ENCODE data around the gene SLAMF6.
A peak's percentile ranks its signal among the peaks of the same experiment; 100 is the strongest.
"Not testable (repeated sequence)": the region's sequence is repeated elsewhere in the genome, so short reads cannot be mapped to it uniquely, and the experiment has no call there.

Gene SLAMF6

DNA sequence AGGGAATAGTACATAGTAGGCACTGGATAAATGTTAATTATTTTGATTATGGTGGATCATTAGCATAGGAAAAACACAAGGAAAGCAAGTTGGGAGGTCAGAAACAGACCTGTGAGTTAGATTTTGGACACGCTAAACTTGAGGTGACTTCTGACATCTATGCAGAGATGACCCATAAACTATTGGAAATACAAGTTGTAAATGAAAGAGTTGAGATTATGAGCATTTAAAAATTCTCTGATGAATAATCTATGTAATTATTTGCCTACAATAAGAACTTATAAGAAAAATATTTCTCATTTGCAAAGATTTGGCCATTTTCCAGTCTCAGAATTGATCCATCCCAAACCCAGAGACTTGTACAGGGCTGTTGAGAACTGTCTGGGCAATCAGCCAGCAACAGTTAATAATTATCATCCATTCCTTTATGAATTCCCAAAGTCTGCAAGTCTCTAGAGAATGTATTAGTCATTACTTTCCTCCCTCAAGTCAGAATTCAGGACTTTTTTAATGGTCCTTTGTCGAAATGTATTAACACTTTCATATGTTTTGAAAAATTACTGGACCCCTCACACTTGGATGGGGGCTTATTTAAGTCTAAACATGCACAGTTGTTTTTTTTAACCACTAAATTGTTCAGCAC, 19.4 kb upstream of the SLAMF6 start:
- DNase-seq (ENCODE audit: low read depth) = no peak

- no peak for DNase-seq (ENCODE audit: low read depth)
Observed at GRCh38 chr1:160541622-160542302, 18.7 kb upstream of the SLAMF6 start.

DNA sequence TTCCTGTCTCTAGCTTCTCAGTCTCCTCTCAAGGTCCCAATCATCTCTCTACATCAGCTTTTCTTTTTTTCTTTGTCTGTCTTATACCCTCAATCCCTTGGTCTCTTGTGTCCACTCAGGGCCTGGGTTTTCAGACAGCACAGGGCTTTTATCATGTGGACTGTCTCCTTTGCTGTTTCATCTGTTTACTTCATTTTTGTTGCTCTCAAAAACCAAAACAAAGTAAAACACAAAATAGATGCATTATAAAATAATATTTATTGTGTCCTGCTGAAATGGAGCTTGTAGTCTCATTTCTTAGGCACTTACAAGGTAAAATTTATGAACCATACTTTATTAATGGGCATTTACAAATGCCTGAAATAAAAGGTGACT, 17.8 kb upstream of the SLAMF6 start:
- DNase-seq (ENCODE audit: low read depth) = no peak

- peak; percentile 48 for DNase-seq (ENCODE audit: low read depth)
Observed at GRCh38 chr1:160539990-160540858, 17.2 kb upstream of the SLAMF6 start.

DNA sequence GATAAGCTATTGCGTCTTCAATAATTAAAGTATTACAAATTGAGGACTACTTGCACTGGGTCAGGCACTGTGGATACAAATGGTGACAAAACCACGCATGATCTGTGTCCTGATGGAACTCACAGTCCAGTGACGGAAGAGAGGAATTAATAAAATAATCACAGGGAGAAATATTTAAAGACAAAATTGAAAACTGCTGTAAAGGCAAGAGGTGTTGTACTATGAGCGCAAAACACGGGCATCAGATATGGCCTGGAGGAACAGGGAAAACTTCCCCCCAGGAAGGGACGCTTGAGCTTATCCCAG, 16.6 kb upstream of the SLAMF6 start:
- DNase-seq (ENCODE audit: low read depth) = no peak

DNA sequence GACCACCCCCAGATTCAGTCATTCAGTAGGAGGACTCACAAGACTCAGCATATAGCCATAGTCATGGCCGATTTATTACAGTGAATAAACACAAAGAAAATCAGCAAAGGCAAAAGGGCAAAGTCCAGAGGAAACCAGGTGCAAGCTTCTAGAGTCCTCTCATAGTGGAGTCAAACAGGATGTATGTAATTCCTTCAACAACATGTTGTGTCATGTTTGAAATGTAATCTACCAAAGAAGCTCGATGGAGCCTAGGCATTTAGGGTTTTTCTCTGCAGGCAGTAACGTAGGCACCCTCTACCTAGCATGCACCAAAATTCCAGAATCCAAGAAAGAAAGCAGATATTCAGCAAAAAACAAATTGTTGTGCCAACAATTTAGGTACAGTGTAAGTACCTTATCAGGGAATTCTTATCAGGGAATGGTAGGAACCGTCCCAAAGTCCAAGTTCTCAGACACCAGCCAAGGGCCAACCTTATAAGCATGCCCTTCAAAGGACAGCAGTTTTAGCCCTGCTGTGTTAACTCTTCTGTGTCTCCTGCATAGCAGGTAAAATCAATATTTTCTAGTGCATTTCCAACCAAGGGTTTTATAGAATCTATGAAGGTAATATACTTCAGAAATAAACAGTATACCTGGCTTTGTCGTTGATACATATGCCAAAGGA, 16.1 kb upstream of the SLAMF6 start:
- no peak for DNase-seq (ENCODE audit: low read depth)

DNA sequence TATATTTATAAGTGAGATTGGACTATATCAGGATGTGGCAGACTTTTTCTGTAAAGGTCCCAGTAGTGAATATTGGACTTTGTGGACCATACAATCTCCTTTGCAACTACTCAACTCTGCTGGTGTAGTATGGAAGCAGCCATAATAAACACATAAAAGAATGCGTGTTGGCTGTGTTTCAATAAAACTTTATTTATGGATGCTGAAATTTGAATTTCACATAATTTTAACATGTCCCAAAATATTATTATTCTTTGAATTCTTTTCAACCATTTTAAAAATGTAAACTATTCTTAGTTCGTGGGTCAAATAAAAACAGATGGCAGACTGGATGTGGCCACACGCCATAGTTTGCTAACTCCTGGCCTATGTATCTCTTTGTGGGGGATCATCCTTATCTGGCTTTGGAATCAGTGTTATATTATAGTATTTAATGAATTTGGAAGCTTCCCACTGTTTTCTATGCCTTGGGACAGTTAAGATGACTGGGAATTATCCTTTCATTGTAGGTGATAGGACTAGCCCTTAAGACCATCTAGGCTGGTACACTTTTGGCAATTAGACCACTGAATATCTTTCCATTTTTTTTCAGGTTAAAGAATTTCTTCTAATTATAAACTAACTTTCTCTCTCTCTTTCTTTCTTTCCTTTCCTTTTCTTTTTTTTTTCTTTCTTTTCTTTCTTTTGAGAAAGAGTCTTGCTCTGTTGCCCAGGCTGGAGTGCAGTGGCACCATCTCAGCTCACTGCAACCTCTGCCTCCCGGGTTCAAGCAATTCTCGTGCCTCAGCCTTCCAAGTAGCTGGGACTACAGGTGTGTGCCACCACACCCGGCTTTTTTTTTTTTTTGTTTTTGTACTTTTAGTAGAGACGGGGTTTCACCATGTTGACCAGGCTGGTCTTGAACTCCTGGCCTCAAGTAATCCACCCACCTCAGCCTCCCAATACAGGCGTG, 14.9 kb upstream of the SLAMF6 start:
- DNase-seq (ENCODE audit: low read depth) = no peak

- no peak for DNase-seq (ENCODE audit: low read depth)
Observed at GRCh38 chr1:160534823-160535605, 12.0 kb upstream of the SLAMF6 start.

GRCh38 chr1:160532557-160532813, 9.4 kb upstream of the SLAMF6 start:
- not testable (repeated sequence) for DNase-seq (ENCODE audit: low read depth)

- not testable (repeated sequence) for DNase-seq (ENCODE audit: low read depth)
Observed at GRCh38 chr1:160531809-160532556, 8.9 kb upstream of the SLAMF6 start.

- DNase-seq (ENCODE audit: low read depth) = not testable (repeated sequence)
Observed at GRCh38 chr1:160529401-160529952, 6.4 kb upstream of the SLAMF6 start.

DNA sequence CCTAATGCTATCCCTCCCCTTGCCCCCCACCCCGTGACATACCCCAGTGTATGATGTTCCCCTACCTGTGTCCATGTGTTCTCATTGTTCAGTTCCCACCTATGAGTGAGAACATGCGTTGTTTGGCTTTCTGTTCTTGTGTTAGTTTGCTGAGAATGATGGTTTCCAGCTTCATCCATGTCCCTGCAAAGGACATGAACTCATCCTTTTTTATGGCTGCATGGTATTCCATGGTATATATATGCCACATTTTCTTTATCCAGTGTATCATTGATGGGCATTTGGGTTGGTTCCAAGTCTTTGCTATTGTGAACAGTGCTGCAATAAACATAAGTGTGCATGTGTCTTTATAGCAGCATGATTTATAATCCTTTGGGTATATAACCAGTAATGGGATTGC, 734 bp upstream of the SLAMF6 start:
- not testable (repeated sequence) for DNase-seq (ENCODE audit: low read depth)

- DNase-seq (ENCODE audit: low read depth) = no peak
Observed at GRCh38 chr1:160522136-160522535, 919 bp downstream of the SLAMF6 start.

GRCh38 chr1:160521554-160521953, 1.5 kb downstream of the SLAMF6 start:
- DNase-seq (ENCODE audit: low read depth) = no peak

GRCh38 chr1:160520999-160521398, 2.1 kb downstream of the SLAMF6 start:
- DNase-seq (ENCODE audit: low read depth) = no peak

- DNase-seq (ENCODE audit: low read depth) = no peak
Observed at GRCh38 chr1:160520582-160520981, 2.5 kb downstream of the SLAMF6 start.

- no peak for DNase-seq (ENCODE audit: low read depth)
Observed at GRCh38 chr1:160519642-160520435, 3.2 kb downstream of the SLAMF6 start.

GRCh38 chr1:160517519-160517918, 5.5 kb downstream of the SLAMF6 start:
- DNase-seq (ENCODE audit: low read depth) = not testable (repeated sequence)

GRCh38 chr1:160515908-160516307, 7.1 kb downstream of the SLAMF6 start:
- DNase-seq (ENCODE audit: low read depth) = not testable (repeated sequence)
